Neuron (in vitro differentiated cells): Measurements from ENCODE around the gene HEMK1.

Source experiments
- H2AFZ ChIP-seq: one replicate; pipeline ENCODE4 v1.6.1; 2013; ENCODE audit warnings: low read depth, mild to moderate bottlenecking, inconsistent platforms, low read length, moderate library complexity
- H3K27me3 ChIP-seq: one replicate; pipeline ENCODE4 v1.6.1; 2013; ENCODE audit warnings: low read length; ENCODE audit not compliant: insufficient read depth
- H3K36me3 ChIP-seq: one replicate; pipeline ENCODE4 v1.6.1; 2013; ENCODE audit warnings: low read length; ENCODE audit not compliant: insufficient read depth
- H3K4me1 ChIP-seq: one replicate; pipeline ENCODE4 v1.6.1; 2013; ENCODE audit warnings: low read length; ENCODE audit not compliant: insufficient read depth
- H3K4me3 ChIP-seq: 2 replicates; pipeline ENCODE4 v1.5.1; 2013; ENCODE audit warnings: mild to moderate bottlenecking, low read length, moderate library complexity
- H3K9me3 ChIP-seq: one replicate; pipeline ENCODE4 v1.6.1; 2013; ENCODE audit warnings: low read length

The HEMK1 gene

DNA sequence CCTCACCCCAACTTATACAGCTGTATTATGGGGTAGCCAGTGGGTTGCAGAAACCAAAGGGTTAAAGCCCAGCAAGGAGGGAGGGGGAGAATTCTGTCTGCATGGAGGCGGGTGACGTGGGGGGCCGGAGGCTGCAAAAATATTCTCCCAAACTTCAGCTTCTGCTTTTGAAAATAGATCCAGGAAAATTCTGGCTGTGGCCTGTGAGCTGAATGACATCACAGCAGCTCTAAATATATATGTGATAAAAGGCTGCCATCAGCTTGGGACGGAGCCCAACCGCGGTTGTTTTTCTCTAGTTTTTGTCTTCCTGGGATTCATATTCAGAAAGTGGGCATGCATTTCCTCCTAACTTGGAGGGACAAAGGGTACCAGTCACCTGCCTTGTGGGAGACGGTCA lies 75.2 kb downstream of the HEMK1 start:
- Histone ChIP-seq H2AFZ (no peak overlapping the region), H3K27me3 (no peaks in the 10 kb centered on the region), H3K36me3 (peaks cover 4% of the 10 kb centered on the region), H3K9me3 (no peaks in the 10 kb centered on the region), H3K4me1 (peaks cover 23% of the 10 kb centered on the region), H3K4me3 (no peak overlapping the region)

GRCh38 chr3:50645378-50645777 lies 76.1 kb downstream of the HEMK1 start:
- H3K9me3 ChIP-seq = no peaks in the 10 kb centered on the region

More at GRCh38 chr3:50645378-50645777, 76.1 kb downstream of the HEMK1 start:
- H3K27me3 ChIP-seq = no peaks in the 10 kb centered on the region
- no peak overlapping the region for H2AFZ ChIP-seq
- peaks cover 24% of the 10 kb centered on the region for H3K4me1 ChIP-seq
- no peak overlapping the region for H3K4me3 ChIP-seq
- peaks cover 4% of the 10 kb centered on the region for H3K36me3 ChIP-seq
